A549 (cell line): ENCODE data around the gene COG5. TPM values are rescaled to one million over a fixed set of nuclear protein-coding genes. Genes with fewer than 3 reads are reported as not detected.

Experiments
- ATAC-seq, 2 experiments: fragments of 200-7000 bp in 1 of 2; fragments of >200 bp in 1 of 2; cut with Nextera tagmentation in 1 of 2; cut with Tn5 transposase in 1 of 2; 3 replicates each; pipeline versions ENCODE4 v1.8.0 to v1.9.1; 2018 to 2020; ENCODE audit warnings: mild to moderate bottlenecking in 1 of 2, moderate library complexity in 1 of 2
- CTCF ChIA-PET: fragments of 300-600 bp; sonication (Branson Sonifier 250); formaldehyde crosslinking; extraction: SDS; loops from one replicate; lab custom pipeline; 2021; ENCODE audit warnings: antibody characterized with exemption, inconsistent platforms; lab: Yijun Ruan, JAX
- POLR2A ChIA-PET: fragments of 350-600 bp; formaldehyde crosslinking; extraction: SDS; loops from one replicate; lab custom pipeline; 2021; ENCODE audit warnings: antibody characterized with exemption, inconsistent platforms; lab: Yijun Ruan, JAX
- DNase-seq, 2 experiments: peaks; one replicate each; pipeline versions ENCODE4 v3.0.0 to v3.0.0-alpha.2; 2011 to 2016; ENCODE audit warnings: low read depth in 1 of 2, low spot score in 1 of 2
- FAIRE-seq: peaks from 2 replicates; lab custom pipeline; 2011; peaks lifted over from hg19 to GRCh38; lab: Jason Lieb, UNC
- H3K27ac ChIP-seq, 2 experiments: fragments of >200 bp; sonication (Bioruptor Twin); formaldehyde crosslinking; 3 replicates each; pipeline ENCODE4 v1.5.1; 2016 to 2017
- H3K4me1 ChIP-seq: fragments of >200 bp; sonication (Bioruptor Twin); formaldehyde crosslinking; 3 replicates; pipeline ENCODE4 v1.6.1; 2016
- H3K4me2 ChIP-seq: fragments of >200 bp; sonication (Bioruptor Twin); formaldehyde crosslinking; 3 replicates; pipeline ENCODE4 v1.6.1; 2016
- H3K4me3 ChIP-seq: fragments of >200 bp; sonication (Bioruptor Twin); formaldehyde crosslinking; 3 replicates; pipeline ENCODE4 v1.5.1; 2016
- H3K9me3 ChIP-seq: fragments of >200 bp; sonication (Bioruptor Twin); formaldehyde crosslinking; 3 replicates; pipeline ENCODE4 v1.6.1; 2016
- BCL3 ChIP-seq: fragments of >200 bp; sonication (Bioruptor Twin); formaldehyde crosslinking; IDR thresholded peaks from 3 replicates; pipeline ENCODE4 v1.6.1; 2016
- CBX2 ChIP-seq: fragments of 200-600 bp; sonication (generic); IDR thresholded peaks from 2 replicates; pipeline ENCODE4 v1.6.1; 2016; ENCODE audit warnings: low read depth, mild to moderate bottlenecking, borderline replicate concordance
- CHD2 ChIP-seq: fragments of 150-350 bp; IDR thresholded peaks from 2 replicates; pipeline ENCODE4 v1.6.1; 2014; ENCODE audit warnings: low read length; ENCODE audit not compliant: partially characterized antibody
- EHF ChIP-seq: fragments of 250-450 bp; sonication (Bioruptor Pico); IDR thresholded peaks from 2 replicates; pipeline ENCODE4 v1.5.0; 2020; ENCODE audit warnings: mild to moderate bottlenecking
- EP300 ChIP-seq, 2 experiments: fragments of >200 bp; sonication (Bioruptor Twin); formaldehyde crosslinking; IDR thresholded peaks; 2 replicates in 1 of 2; 3 replicates in 1 of 2; pipeline ENCODE4 v1.6.1; 2016 to 2017
- ESRRA ChIP-seq: fragments of 150-350 bp; IDR thresholded peaks from 2 replicates; pipeline ENCODE4 v1.6.1; 2014; ENCODE audit warnings: mild to moderate bottlenecking, low read length, borderline replicate concordance
- FOSB ChIP-seq: fragments of 250-450 bp; sonication (Bioruptor Pico); IDR thresholded peaks from 2 replicates; pipeline ENCODE4 v1.5.0; 2020; ENCODE audit warnings: mild to moderate bottlenecking, moderate library complexity
- GATA3 ChIP-seq: IDR thresholded peaks from 2 replicates; pipeline ENCODE4 v1.6.1; 2012; ENCODE audit warnings: borderline replicate concordance
- HDAC2 ChIP-seq: fragments of 200-600 bp; sonication (generic); IDR thresholded peaks from 2 replicates; pipeline ENCODE4 v1.6.1; 2016
- HES2 ChIP-seq: fragments of >200 bp; sonication (Bioruptor Twin); formaldehyde crosslinking; IDR thresholded peaks from 2 replicates; pipeline ENCODE4 v1.6.1; 2016
- JUN ChIP-seq, 2 experiments: fragments of >200 bp; sonication (Bioruptor Twin); formaldehyde crosslinking; IDR thresholded peaks; 2 replicates in 1 of 2; 3 replicates in 1 of 2; pipeline ENCODE4 v1.6.1; 2016 to 2017
- KDM5A ChIP-seq: fragments of 200-600 bp; sonication (generic); IDR thresholded peaks from 2 replicates; pipeline ENCODE4 v1.6.1; 2016; ENCODE audit warnings: antibody characterized with exemption, mild to moderate bottlenecking
- MAFK ChIP-seq: fragments of 450-650 bp; IDR thresholded peaks from 2 replicates; pipeline ENCODE4 v1.6.1; 2014; ENCODE audit not compliant: partially characterized antibody
- MAZ ChIP-seq: fragments of 150-350 bp; IDR thresholded peaks from 2 replicates; pipeline ENCODE4 v1.6.1; 2014; ENCODE audit warnings: antibody characterized with exemption, low read depth, low read length, borderline replicate concordance
- MYC ChIP-seq: IDR thresholded peaks from 2 replicates; pipeline ENCODE4 v1.6.1; 2012; ENCODE audit warnings: mild to moderate bottlenecking, inconsistent platforms, low read length, improper control_type of control experiment, borderline replicate concordance
- NFE2L2 ChIP-seq: fragments of 150-350 bp; conservative IDR thresholded peaks from 2 replicates; pipeline ENCODE4 v1.6.1; 2014; ENCODE audit warnings: low read length
- NPAS2 ChIP-seq: fragments of 250-450 bp; sonication (Bioruptor Pico); IDR thresholded peaks from 2 replicates; pipeline ENCODE4 v1.8.0; 2022; ENCODE audit warnings: mild to moderate bottlenecking, moderate library complexity, borderline replicate concordance
- POLR2AphosphoS2 ChIP-seq: conservative IDR thresholded peaks from 2 replicates; pipeline ENCODE4 v1.6.1; 2012; ENCODE audit warnings: low read length, improper control_type of control experiment, inconsistent platforms
- RCOR1 ChIP-seq: fragments of 150-350 bp; IDR thresholded peaks from 2 replicates; pipeline ENCODE4 v1.6.1; 2014; ENCODE audit warnings: antibody characterized with exemption, low read length, low read depth
- RNF2 ChIP-seq: fragments of 200-600 bp; sonication (generic); IDR thresholded peaks from 2 replicates; pipeline ENCODE4 v1.6.1; 2016; ENCODE audit warnings: low read depth, mild to moderate bottlenecking, antibody characterized with exemption, moderate library complexity, borderline replicate concordance
- SMC3 ChIP-seq: fragments of >200 bp; sonication (Bioruptor Twin); formaldehyde crosslinking; IDR thresholded peaks from 3 replicates; pipeline ENCODE4 v1.6.1; 2018; ENCODE audit warnings: inconsistent platforms
- SREBF2 ChIP-seq: fragments of 450-650 bp; IDR thresholded peaks from 2 replicates; pipeline ENCODE4 v1.6.1; 2014; ENCODE audit warnings: mild to moderate bottlenecking, moderate library complexity
- TFCP2L1 ChIP-seq: fragments of 250-450 bp; sonication (Bioruptor Pico); IDR thresholded peaks from 2 replicates; pipeline ENCODE4 v1.5.0; 2021; ENCODE audit warnings: mild to moderate bottlenecking
- ZC3H11A ChIP-seq: fragments of 450-650 bp; IDR thresholded peaks from 2 replicates; pipeline ENCODE4 v1.6.1; 2014; ENCODE audit warnings: antibody characterized with exemption, mild to moderate bottlenecking
- ZSCAN20 ChIP-seq: fragments of 250-450 bp; sonication (Bioruptor Pico); IDR thresholded peaks from 2 replicates; pipeline ENCODE4 v1.8.0; 2022; ENCODE audit warnings: mild to moderate bottlenecking, moderate library complexity
- WGBS: methylation state at CpG from one replicate; pipeline ENCODE4 v1.1.6; 2017; ENCODE audit errors: missing lambda C conversion rate; 5-methylcytosine and 5-hydroxymethylcytosine counted together
- polyA plus RNA-seq, 4 experiments: library from polyadenylated mRNA; depleted of rRNA in 3 of 4; stranded (reverse); fragments of >200 nt; fragmentation: RNase III in 1 of 4; extraction: RNeasy Plus Mini Kit Qiagen cat#74134 plus additional on column Dnase treatment in 1 of 4; gene quantifications; 2 replicates in 3 of 4; 3 replicates in 1 of 4; pipeline ENCODE4 v1.2.3, GENCODE V29; 2011 to 2017
- TF ChIP-seq, protein P1 (sequence below): IDR thresholded peaks from 2 replicates; pipeline ENCODE4 v1.6.1; 2012; ENCODE audit warnings: low read depth, borderline replicate concordance
- TF ChIP-seq, protein P2 (sequence below): fragments of 250-450 bp; sonication (Bioruptor Pico); IDR thresholded peaks from 2 replicates; pipeline ENCODE4 v1.5.0; 2021; ENCODE audit warnings: mild to moderate bottlenecking, moderate library complexity, borderline replicate concordance
- TF ChIP-seq, protein P3 (sequence below): fragments of >200 bp; sonication (Bioruptor Twin); formaldehyde crosslinking; IDR thresholded peaks from 3 replicates; pipeline ENCODE4 v1.5.1; 2016

Gene COG5
- polyA plus RNA-seq, 2 of the 4 experiments (the other 2 are of a cell fraction), result 22.5 to 44.0 TPM

GRCh38 chr7:107471292-107472070 lies 92.2 kb downstream of the COG5 start:
- ATAC-seq (no peak), DNase-seq (no peak), FAIRE-seq (no peak)
- Histone ChIP-seq H3K27ac (no peak overlapping the region), H3K4me1 (no peaks in the 10 kb centered on the region), H3K4me2 (no peak overlapping the region), H3K4me3 (no peak overlapping the region), H3K9me3 (no peaks in the 10 kb centered on the region)
- POLR2A ChIA-PET, result no interaction called here
- CTCF ChIA-PET, result interaction anchor here (1.5 kb wide), 1 partner anchor 8 kb away, joined by 6 read pairs; no protein-coding TSS in a partner anchor
- 71% methylated on average over 3 of the region's 3 CpGs for WGBS
- TF ChIP-seq TFCP2L1 (no peak), CHD2 (no peak), SMC3 (no peak), MAZ (no peak), GATA3 (no peak), ESRRA (no peak), EHF (CRISPR knock-in tag) (no peak), MYC (no peak), BCL3 (no peak), NPAS2 (CRISPR knock-in tag) (no peak), ZC3H11A (no peak), EP300 (IDR thresholded peaks at IDR 0.05) (no peak), KDM5A (no peak), RNF2 (no peak), SREBF2 (no peak), FOSB (CRISPR knock-in tag) (no peak)
- TF ChIP-seq, protein P1, sequence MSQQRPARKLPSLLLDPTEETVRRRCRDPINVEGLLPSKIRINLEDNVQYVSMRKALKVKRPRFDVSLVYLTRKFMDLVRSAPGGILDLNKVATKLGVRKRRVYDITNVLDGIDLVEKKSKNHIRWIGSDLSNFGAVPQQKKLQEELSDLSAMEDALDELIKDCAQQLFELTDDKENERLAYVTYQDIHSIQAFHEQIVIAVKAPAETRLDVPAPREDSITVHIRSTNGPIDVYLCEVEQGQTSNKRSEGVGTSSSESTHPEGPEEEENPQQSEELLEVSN, result no peak

- ChIA-PET POLR2A (interaction anchor here (0.6 kb wide), 1 partner anchor 117 kb away, joined by 5 read pairs; no protein-coding TSS in a partner anchor), CTCF (no interaction called here)
- Histone ChIP-seq H3K4me3 (no peak within 1 kb of the TSS), H3K4me1 (no peaks in the 10 kb centered on the region)
- 0 out of 6 replicates have a peak, but pooled peaks of 1 of the 2 experiments have one; percentile 20 for ATAC-seq
- TF ChIP-seq SREBF2, result no peak
- TF ChIP-seq MAZ, result no peak
- TF ChIP-seq, protein P2, sequence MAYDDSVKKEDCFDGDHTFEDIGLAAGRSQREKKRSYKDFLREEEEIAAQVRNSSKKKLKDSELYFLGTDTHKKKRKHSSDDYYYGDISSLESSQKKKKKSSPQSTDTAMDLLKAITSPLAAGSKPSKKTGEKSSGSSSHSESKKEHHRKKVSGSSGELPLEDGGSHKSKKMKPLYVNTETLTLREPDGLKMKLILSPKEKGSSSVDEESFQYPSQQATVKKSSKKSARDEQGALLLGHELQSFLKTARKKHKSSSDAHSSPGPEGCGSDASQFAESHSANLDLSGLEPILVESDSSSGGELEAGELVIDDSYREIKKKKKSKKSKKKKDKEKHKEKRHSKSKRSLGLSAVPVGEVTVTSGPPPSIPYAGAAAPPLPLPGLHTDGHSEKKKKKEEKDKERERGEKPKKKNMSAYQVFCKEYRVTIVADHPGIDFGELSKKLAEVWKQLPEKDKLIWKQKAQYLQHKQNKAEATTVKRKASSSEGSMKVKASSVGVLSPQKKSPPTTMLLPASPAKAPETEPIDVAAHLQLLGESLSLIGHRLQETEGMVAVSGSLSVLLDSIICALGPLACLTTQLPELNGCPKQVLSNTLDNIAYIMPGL (CRISPR knock-in tag), result no peak
- no peak for TF ChIP-seq JUN (IDR thresholded peaks at IDR 0.05)
- no peak for TF ChIP-seq RCOR1
- no peak for TF ChIP-seq ZSCAN20 (CRISPR knock-in tag)
- TF ChIP-seq NFE2L2, result no peak
- no peak for TF ChIP-seq KDM5A
- no peak for TF ChIP-seq BCL3
- no peak for TF ChIP-seq HDAC2
- no peak for TF ChIP-seq MAFK
- no peak for TF ChIP-seq POLR2AphosphoS2
- no peak for TF ChIP-seq CBX2
- no peak for TF ChIP-seq HES2
- TF ChIP-seq, protein P3, sequence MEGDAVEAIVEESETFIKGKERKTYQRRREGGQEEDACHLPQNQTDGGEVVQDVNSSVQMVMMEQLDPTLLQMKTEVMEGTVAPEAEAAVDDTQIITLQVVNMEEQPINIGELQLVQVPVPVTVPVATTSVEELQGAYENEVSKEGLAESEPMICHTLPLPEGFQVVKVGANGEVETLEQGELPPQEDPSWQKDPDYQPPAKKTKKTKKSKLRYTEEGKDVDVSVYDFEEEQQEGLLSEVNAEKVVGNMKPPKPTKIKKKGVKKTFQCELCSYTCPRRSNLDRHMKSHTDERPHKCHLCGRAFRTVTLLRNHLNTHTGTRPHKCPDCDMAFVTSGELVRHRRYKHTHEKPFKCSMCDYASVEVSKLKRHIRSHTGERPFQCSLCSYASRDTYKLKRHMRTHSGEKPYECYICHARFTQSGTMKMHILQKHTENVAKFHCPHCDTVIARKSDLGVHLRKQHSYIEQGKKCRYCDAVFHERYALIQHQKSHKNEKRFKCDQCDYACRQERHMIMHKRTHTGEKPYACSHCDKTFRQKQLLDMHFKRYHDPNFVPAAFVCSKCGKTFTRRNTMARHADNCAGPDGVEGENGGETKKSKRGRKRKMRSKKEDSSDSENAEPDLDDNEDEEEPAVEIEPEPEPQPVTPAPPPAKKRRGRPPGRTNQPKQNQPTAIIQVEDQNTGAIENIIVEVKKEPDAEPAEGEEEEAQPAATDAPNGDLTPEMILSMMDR, result no peak
- TF ChIP-seq, all 56 proteins: peak for 0
- DNase-seq (no peak), FAIRE-seq (no peak)
- 86% methylated on average over 4 of the region's 4 CpGs for WGBS
- Histone ChIP-seq H3K9me3 (no peaks in the 10 kb centered on the region), H3K27ac (no peak within 1 kb of the TSS), H3K4me2 (no peak within 1 kb of the TSS)
Observed at GRCh38 chr7:107469929-107470328, 93.8 kb downstream of the COG5 start, which contains the start of gene GPR22. GPR22 (plus strand) TSS chr7:107470057; CDS start chr7:107474061, 4,004 bp downstream.
